Astrocyte of the spinal cord (primary cell): ENCODE results near the gene ACTR3C.
"Not testable (repeated sequence)": the region's sequence is repeated elsewhere in the genome, so short reads cannot be mapped to it uniquely, and the experiment has no call there.

ENCODE experiments used
- DNase-seq: peaks from one replicate; pipeline ENCODE4 v3.0.0; 2011; ENCODE audit warnings: low read depth, low spot score
- H3K4me3 ChIP-seq: 2 replicates; pipeline ENCODE4 v1.5.1; 2011; ENCODE audit warnings: low read depth, mild to moderate bottlenecking, low read length, moderate library complexity
- in situ Hi-C: cut with HindIII; loops from 2 replicates; pipeline ENCODE4 v1.10.0; 2017; ENCODE audit warnings: low sequenced_read_pairs

ACTR3C gene

DNA sequence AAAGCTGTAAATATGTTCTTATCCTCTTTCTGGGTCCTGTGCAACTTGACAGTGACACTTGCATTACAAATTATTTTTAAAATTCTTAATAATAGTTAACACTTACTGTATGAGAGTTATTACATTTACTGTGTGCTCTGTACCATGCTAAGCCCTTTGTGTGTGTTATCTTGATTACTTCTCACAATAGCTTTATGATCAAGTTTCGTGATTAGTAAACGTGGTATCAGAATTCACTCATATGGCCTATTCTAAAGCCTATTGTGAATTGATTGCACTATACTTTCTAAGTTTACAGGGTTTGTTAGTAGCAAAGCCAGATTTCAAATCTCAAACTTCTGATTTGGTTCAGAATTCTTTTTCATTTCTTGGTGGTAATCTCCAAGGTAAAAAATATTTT, 80.4 kb downstream of the ACTR3C start:
- DNase-seq, H3K4me3 ChIP-seq, in situ Hi-C loops: not testable (repeated sequence)

GRCh38 chr7:150225444-150225843, 97.9 kb downstream of the ACTR3C start:
- in situ Hi-C loops, DNase-seq: not testable (repeated sequence)

GRCh38 chr7:150222083-150222972, 101.0 kb downstream of the ACTR3C start:
- DNase-seq, H3K4me3 ChIP-seq, in situ Hi-C loops: not testable (repeated sequence)

More at GRCh38 chr7:150225444-150225843, 97.9 kb downstream of the ACTR3C start:
- H3K4me3 ChIP-seq = not testable (repeated sequence)

DNA sequence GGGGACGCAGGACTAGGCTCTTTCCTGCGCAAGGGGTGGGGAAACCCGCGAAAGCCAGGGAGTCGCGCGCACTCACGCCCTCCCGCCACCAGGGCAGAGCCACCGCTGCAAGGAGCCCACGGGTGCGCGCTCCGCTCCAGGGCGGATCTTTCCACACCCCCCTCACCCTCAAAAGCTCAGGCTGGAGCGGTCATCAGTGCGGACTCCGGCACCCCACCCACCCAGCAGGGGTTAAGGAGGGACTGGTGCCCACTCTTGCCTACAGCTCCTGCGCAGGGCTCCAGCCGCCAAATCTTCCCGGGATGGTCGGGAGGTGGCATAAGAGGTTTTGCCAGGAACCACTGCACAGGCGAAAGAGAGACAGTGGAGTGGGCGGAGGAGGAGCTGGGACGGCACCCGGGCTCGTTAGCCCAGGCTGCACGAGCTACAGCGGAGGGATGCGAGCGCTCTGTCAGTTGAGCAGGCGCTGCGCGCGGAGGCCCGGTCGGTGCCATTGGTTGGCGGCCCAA, 102.6 kb downstream of the ACTR3C start:
- in situ Hi-C loops, DNase-seq: not testable (repeated sequence)

GRCh38 chr7:150219941-150220658, 103.2 kb downstream of the ACTR3C start:
- DNase-seq, in situ Hi-C loops, H3K4me3 ChIP-seq: not testable (repeated sequence)

More for the DNA sequence above, 102.6 kb downstream of the ACTR3C start:
- not testable (repeated sequence) for H3K4me3 ChIP-seq

GRCh38 chr7:150206848-150207247, 116.5 kb downstream of the ACTR3C start:
- in situ Hi-C loops, H3K4me3 ChIP-seq, DNase-seq: not testable (repeated sequence)

DNA sequence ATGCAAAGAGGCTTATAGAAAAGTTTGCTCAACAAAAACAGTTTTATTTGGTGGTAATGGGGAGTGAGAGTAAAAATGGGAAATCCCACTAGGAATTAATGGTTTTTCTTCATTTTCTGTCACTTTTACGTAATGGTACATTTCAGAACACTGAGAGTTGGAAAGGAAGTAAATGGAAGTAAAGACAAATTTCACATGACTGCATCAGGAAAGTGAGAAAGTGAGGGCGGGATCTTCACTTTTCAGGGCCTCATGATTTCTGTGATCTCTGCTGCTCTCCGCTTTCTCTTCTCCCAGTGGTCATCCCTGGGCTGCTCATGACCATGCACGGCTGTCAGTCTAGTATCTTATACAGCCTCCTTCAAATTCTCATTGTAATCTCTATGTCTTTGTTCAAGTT, 117.5 kb downstream of the ACTR3C start:
- DNase-seq, H3K4me3 ChIP-seq, in situ Hi-C loops: not testable (repeated sequence)

DNA sequence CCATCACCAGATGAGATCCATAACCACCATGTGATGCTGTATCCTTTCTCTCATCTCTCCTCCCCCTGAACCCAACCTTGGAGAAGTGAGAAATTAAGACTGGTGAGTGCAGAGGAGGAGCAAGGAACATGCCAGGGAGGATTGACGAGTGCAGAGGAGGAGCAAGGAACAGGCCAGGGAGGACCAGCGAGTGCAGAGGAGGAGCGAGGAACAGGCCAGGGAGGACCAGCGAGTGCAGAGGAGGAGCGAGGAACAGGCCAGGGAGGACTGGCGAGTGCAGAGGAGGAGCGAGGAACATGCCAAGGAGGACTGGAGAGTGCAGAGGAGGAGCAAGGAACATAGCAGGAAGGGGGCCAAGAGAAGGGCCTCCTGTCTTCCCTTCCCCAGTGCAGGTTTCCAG, 118.8 kb downstream of the ACTR3C start:
- DNase-seq, H3K4me3 ChIP-seq, in situ Hi-C loops: not testable (repeated sequence)

DNA sequence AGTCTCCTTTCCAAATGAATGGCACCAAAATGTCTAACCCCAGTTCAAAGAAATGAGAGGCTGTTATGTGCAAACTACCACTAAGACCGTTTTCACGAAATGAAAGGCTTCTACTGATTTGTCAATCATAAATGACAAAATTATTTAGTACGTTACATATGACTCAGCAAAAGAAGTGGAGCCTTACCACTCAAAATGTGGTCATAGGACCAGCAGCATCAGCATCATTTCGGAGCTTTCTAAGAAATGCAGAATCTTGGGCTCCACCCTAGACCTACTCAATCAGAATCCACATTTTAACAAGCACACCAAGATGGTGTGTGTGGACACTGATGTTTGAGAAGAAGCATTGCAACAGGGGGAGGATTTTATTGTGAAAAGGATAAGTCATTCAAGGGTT, 120.5 kb downstream of the ACTR3C start:
- DNase-seq, in situ Hi-C loops, H3K4me3 ChIP-seq: not testable (repeated sequence)
